K562 (cell line): Measurements from ENCODE around the gene ANK2. TPM values are rescaled to one million over a fixed set of nuclear protein-coding genes. Genes with fewer than 3 reads are reported as not detected.

ENCODE experiments used
- ATAC-seq: fragments of 200-7000 bp; cut with Tn5 transposase; 3 replicates; pipeline ENCODE4 v1.9.1; 2020; ENCODE audit warnings: moderate library complexity
- BruUV-seq: library from RNA; stranded (reverse); fragments of 400-500 nt; replicated peaks from 2 replicates; lab custom pipeline; 2021; lab: Mats Ljungman, UMichigan
- CTCF ChIA-PET: fragments of 300-600 bp; formaldehyde crosslinking; extraction: SDS; loops from one replicate; lab custom pipeline; 2021; ENCODE audit warnings: low intra/inter-chr PET ratio; lab: Yijun Ruan, JAX
- POLR2A ChIA-PET: fragments of 300-600, 350-650 bp; sonication (Branson Sonifier 250); formaldehyde crosslinking; extraction: SDS; loops from one replicate; lab custom pipeline; 2021; ENCODE audit warnings: antibody characterized with exemption, inconsistent platforms; lab: Yijun Ruan, JAX
- DNase-seq, 4 experiments: peaks; one replicate each; pipeline versions ENCODE4 v3.0.0 to v3.0.0-alpha.2; 2011 to 2018; ENCODE audit warnings: low spot score in 3 of 4, mixed read lengths in 3 of 4; ENCODE audit errors: extremely low read depth in 1 of 4
- FAIRE-seq: peaks from 2 replicates; lab custom pipeline; 2011; peaks lifted over from hg19 to GRCh38; lab: Jason Lieb, UNC
- H2AFZ ChIP-seq: 2 replicates; pipeline ENCODE4 v1.6.0; 2011; ENCODE audit warnings: low read depth, low read length, control low read depth, inconsistent platforms
- H3K27ac ChIP-seq: fragments of 200-600 bp; 3 replicates; pipeline ENCODE4 v1.8.0; 2011; ENCODE audit warnings: low read depth, mild to moderate bottlenecking, control low read depth, inconsistent platforms, low read length, moderate library complexity, mixed read lengths; ENCODE audit errors: extremely low read depth
- H3K27me3 ChIP-seq, 2 experiments: fragments of 300-600 bp in 1 of 2; 2 replicates in 1 of 2; 3 replicates in 1 of 2; pipeline versions ENCODE4 v1.6.0 to v1.8.0; 2011; ENCODE audit warnings: inconsistent platforms in 2 of 2, low read length in 2 of 2, mild to moderate bottlenecking in 1 of 2, mixed read lengths in 1 of 2, moderate library complexity in 1 of 2; ENCODE audit not compliant: control insufficient read depth in 2 of 2, insufficient read depth in 2 of 2
- H3K36me3 ChIP-seq: fragments of 300-600 bp; 3 replicates; pipeline ENCODE4 v1.8.0; 2011; ENCODE audit warnings: mild to moderate bottlenecking, low read length, inconsistent platforms; ENCODE audit not compliant: control insufficient read depth, insufficient read depth
- H3K4me1 ChIP-seq, 2 experiments: fragments of 200-600 bp in 1 of 2; replicated peaks in 1 of 2; 2 replicates in 1 of 2; 3 replicates in 1 of 2; pipeline versions ENCODE4 v1.5.1 to v1.8.0; 2011; ENCODE audit warnings: inconsistent platforms in 2 of 2, low read length in 2 of 2, mild to moderate bottlenecking in 1 of 2, mixed read lengths in 1 of 2, moderate library complexity in 1 of 2; ENCODE audit not compliant: control insufficient read depth in 2 of 2, insufficient read depth in 2 of 2
- H3K4me2 ChIP-seq: 2 replicates; pipeline ENCODE4 v1.6.1; 2011; ENCODE audit warnings: low read length, control low read depth, inconsistent platforms, mixed read lengths; ENCODE audit not compliant: insufficient read depth
- H3K4me3 ChIP-seq: fragments of 200-600 bp; sonication (generic), shearing (Covaris generic); 2 replicates; pipeline ENCODE4 v1.5.1; 2016; ENCODE audit warnings: control low read depth, inconsistent platforms
- H3K79me2 ChIP-seq: fragments of 200-600 bp; 3 replicates; pipeline ENCODE4 v1.8.0; 2011; ENCODE audit warnings: low read length, inconsistent platforms; ENCODE audit not compliant: control insufficient read depth, insufficient read depth
- H3K9ac ChIP-seq, 2 experiments: 2 replicates each; pipeline versions ENCODE4 v1.6.0 to v1.6.1; 2011; ENCODE audit warnings: low read depth in 2 of 2, low read length in 2 of 2, control low read depth in 1 of 2, inconsistent platforms in 1 of 2, mild to moderate bottlenecking in 1 of 2, mixed read lengths in 1 of 2; ENCODE audit not compliant: insufficient read depth in 1 of 2
- H3K9me1 ChIP-seq: one replicate; pipeline ENCODE4 v1.6.0; 2011; ENCODE audit warnings: inconsistent platforms, mild to moderate bottlenecking, low read length, moderate library complexity; ENCODE audit not compliant: control insufficient read depth, insufficient read depth
- H3K9me3 ChIP-seq: replicated peaks from 2 replicates; pipeline ENCODE4 v1.5.1; 2011; ENCODE audit warnings: low read depth, low read length, inconsistent platforms; ENCODE audit not compliant: control insufficient read depth, insufficient read depth
- H4K20me1 ChIP-seq: replicated peaks from 2 replicates; pipeline ENCODE4 v1.6.1; 2011; ENCODE audit warnings: low read length, inconsistent platforms, mixed read lengths; ENCODE audit not compliant: control insufficient read depth, insufficient read depth
- ATF6 ChIP-seq: sonication (generic); formaldehyde crosslinking; IDR thresholded peaks from 2 replicates; pipeline ENCODE4 v1.4.0; 2020; ENCODE audit warnings: mild to moderate bottlenecking, missing genetic modification reagents
- CBFA2T2 ChIP-seq: fragments of 450-650 bp; conservative IDR thresholded peaks from 2 replicates; pipeline ENCODE4 v1.6.1; 2017; ENCODE audit warnings: mild to moderate bottlenecking
- DLX4 ChIP-seq: fragments of 250-450 bp; sonication (Bioruptor Pico); IDR thresholded peaks from 2 replicates; pipeline ENCODE4 v1.6.1; 2021; ENCODE audit warnings: mild to moderate bottlenecking
- NCOA1 ChIP-seq: fragments of 450-650 bp; IDR thresholded peaks from 2 replicates; pipeline ENCODE4 v1.6.1; 2016; ENCODE audit warnings: low read depth
- NFE2 ChIP-seq: IDR thresholded peaks from 2 replicates; pipeline ENCODE4 v1.6.1; 2014; ENCODE audit warnings: antibody characterized with exemption, low read depth
- NRF1 ChIP-seq, 2 experiments: fragments of 450-650 bp; IDR thresholded peaks in 1 of 2; conservative IDR thresholded peaks in 1 of 2; 2 replicates each; pipeline ENCODE4 v1.6.1; 2014; ENCODE audit warnings: mild to moderate bottlenecking in 2 of 2
- SREBF2 ChIP-seq: sonication (generic); formaldehyde crosslinking; IDR thresholded peaks from 2 replicates; pipeline ENCODE4 v1.4.0; 2020; ENCODE audit warnings: mild to moderate bottlenecking, missing genetic modification reagents
- XRCC3 ChIP-seq: fragments of 450-650 bp; IDR thresholded peaks from 2 replicates; pipeline ENCODE4 v1.6.1; 2017; ENCODE audit warnings: mild to moderate bottlenecking, moderate library complexity
- ZNF175 ChIP-seq: fragments of 200-800 bp; sonication (Bioruptor generic); IDR thresholded peaks from 2 replicates; pipeline ENCODE4 v1.6.1; 2016; ENCODE audit warnings: low read depth, mild to moderate bottlenecking, missing genetic modification characterization, missing compliant biosample characterization
- ZNF589 ChIP-seq: fragments of 200-800 bp; sonication (Bioruptor generic); IDR thresholded peaks from 2 replicates; pipeline ENCODE4 v1.6.1; 2016; ENCODE audit warnings: low read depth, missing genetic modification characterization, missing compliant biosample characterization
- WGBS: fragments of 100-300 bp; shearing (Covaris generic); methylation state at CpG from one replicate; pipeline ENCODE4 v1.1.6; 2016; ENCODE audit warnings: low coverage, mixed read lengths; ENCODE audit not compliant: insufficient coverage; ENCODE audit errors: missing lambda C conversion rate; 5-methylcytosine and 5-hydroxymethylcytosine counted together
- in situ Hi-C: fragments of 300-500 bp; cut with MboI; formaldehyde crosslinking; loops from 4 replicates; pipeline ENCODE4 v1.15.0; 2018; ENCODE audit warnings: inconsistent platforms, mixed read lengths
- intact Hi-C: fragments of 100-400 bp; cut with micrococcal nuclease; formaldehyde crosslinking; loops from 2 replicates; pipeline ENCODE4 v1.14.2; 2022
- polyA plus RNA-seq, 8 experiments: library from polyadenylated mRNA; depleted of rRNA in 4 of 8; stranded (reverse) in 5 of 8; unstranded in 3 of 8; fragments of >200 nt; fragmentation: Nextera tagmentation in 2 of 8; fragmentation: Illumina TruSeq in 1 of 8; extraction: Ambion mirVana in 2 of 8; extraction: Trizol in 1 of 8; gene quantifications; 2 replicates each; pipeline versions ENCODE4 v1.2.1 to v1.2.3, GENCODE V29; 2011 to 2014; ENCODE audit warnings: inconsistent platforms in 1 of 8, missing spikeins in 1 of 8
- total RNA-seq, 7 experiments: library from RNA; depleted of rRNA in 6 of 7; stranded (reverse); fragments of >200 nt in 6 of 7; fragmentation: Illumina TruSeq in 2 of 7; extraction: Trizol in 2 of 7; gene quantifications; 2 replicates each; pipeline versions ENCODE4 v1.2.1 to v1.2.3, GENCODE V29; 2011 to 2021; ENCODE audit warnings: low replicate concordance in 1 of 7
- TF ChIP-seq, protein P1 (sequence below): fragments of 450-650 bp; IDR thresholded peaks from 2 replicates; pipeline ENCODE4 v1.6.1; 2018; ENCODE audit not compliant: partially characterized antibody
- TF ChIP-seq, protein P2 (sequence below), 2 experiments: IDR thresholded peaks; 2 replicates each; pipeline ENCODE4 v1.6.1; 2012; ENCODE audit warnings: improper control_type of control experiment in 2 of 2, low read depth in 2 of 2, low read length in 2 of 2, borderline replicate concordance in 1 of 2
- TF ChIP-seq, protein P3 (sequence below): sonication (generic); formaldehyde crosslinking; IDR thresholded peaks from 2 replicates; pipeline ENCODE4 v1.8.1; 2022; ENCODE audit warnings: missing genetic modification reagents

The ANK2 gene
- total and polyA plus RNA-seq, 9 of the 15 experiments (the other 6 are each of a cell fraction or from before 2014, with no cell fraction given): 0.07 to 0.24 TPM; not detected in 7

- in situ Hi-C loops: no loop called here
- Histone ChIP-seq H3K79me2 (no peaks in the 10 kb centered on the region), H3K9ac (no peak overlapping the region), H3K36me3 (no peaks in the 10 kb centered on the region), H3K4me2 (no peak overlapping the region), H2AFZ (no peak overlapping the region), H3K9me1 (no peaks in the 10 kb centered on the region), H3K27ac (no peak overlapping the region), H3K4me1 (no peaks in the 10 kb centered on the region), H4K20me1 (no peaks in the 10 kb centered on the region), H3K27me3 (no peaks in the 10 kb centered on the region), H3K4me3 (no peak overlapping the region), H3K9me3 (no peaks in the 10 kb centered on the region)
- CTCF ChIA-PET: no interaction called here
- DNase-seq: no peak
- intact Hi-C loops: no loop called here
- no peak for FAIRE-seq
- ATAC-seq: no peak
- POLR2A ChIA-PET: no interaction called here
- 2% methylated on average over 3 of the region's 3 CpGs for WGBS
- no TSS peak for BruUV-seq
- TF ChIP-seq ZNF589 (CRISPR knock-in tag) (no peak), SREBF2 (CRISPR knock-in tag) (no peak), ATF6 (no peak), XRCC3 (no peak), DLX4 (CRISPR knock-in tag) (no peak), ZNF175 (CRISPR knock-in tag) (no peak), NCOA1 (no peak), NFE2 (no peak), NRF1 (conservative IDR thresholded peaks at IDR 0.05 in 1 of 2, IDR thresholded peaks at IDR 0.05 in 1 of 2) (no peak), CBFA2T2 (no peak)
- TF ChIP-seq, protein P1, sequence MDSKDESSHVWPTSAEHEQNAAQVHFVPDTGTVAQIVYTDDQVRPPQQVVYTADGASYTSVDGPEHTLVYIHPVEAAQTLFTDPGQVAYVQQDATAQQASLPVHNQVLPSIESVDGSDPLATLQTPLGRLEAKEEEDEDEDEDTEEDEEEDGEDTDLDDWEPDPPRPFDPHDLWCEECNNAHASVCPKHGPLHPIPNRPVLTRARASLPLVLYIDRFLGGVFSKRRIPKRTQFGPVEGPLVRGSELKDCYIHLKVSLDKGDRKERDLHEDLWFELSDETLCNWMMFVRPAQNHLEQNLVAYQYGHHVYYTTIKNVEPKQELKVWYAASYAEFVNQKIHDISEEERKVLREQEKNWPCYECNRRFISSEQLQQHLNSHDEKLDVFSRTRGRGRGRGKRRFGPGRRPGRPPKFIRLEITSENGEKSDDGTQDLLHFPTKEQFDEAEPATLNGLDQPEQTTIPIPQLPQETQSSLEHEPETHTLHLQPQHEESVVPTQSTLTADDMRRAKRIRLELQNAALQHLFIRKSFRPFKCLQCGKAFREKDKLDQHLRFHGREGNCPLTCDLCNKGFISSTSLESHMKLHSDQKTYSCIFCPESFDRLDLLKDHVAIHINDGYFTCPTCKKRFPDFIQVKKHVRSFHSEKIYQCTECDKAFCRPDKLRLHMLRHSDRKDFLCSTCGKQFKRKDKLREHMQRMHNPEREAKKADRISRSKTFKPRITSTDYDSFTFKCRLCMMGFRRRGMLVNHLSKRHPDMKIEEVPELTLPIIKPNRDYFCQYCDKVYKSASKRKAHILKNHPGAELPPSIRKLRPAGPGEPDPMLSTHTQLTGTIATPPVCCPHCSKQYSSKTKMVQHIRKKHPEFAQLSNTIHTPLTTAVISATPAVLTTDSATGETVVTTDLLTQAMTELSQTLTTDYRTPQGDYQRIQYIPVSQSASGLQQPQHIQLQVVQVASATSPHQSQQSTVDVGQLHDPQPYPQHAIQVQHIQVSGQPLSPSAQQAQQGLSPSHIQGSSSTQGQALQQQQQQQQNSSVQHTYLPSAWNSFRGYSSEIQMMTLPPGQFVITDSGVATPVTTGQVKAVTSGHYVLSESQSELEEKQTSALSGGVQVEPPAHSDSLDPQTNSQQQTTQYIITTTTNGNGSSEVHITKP: no peak
- TF ChIP-seq, protein P2, sequence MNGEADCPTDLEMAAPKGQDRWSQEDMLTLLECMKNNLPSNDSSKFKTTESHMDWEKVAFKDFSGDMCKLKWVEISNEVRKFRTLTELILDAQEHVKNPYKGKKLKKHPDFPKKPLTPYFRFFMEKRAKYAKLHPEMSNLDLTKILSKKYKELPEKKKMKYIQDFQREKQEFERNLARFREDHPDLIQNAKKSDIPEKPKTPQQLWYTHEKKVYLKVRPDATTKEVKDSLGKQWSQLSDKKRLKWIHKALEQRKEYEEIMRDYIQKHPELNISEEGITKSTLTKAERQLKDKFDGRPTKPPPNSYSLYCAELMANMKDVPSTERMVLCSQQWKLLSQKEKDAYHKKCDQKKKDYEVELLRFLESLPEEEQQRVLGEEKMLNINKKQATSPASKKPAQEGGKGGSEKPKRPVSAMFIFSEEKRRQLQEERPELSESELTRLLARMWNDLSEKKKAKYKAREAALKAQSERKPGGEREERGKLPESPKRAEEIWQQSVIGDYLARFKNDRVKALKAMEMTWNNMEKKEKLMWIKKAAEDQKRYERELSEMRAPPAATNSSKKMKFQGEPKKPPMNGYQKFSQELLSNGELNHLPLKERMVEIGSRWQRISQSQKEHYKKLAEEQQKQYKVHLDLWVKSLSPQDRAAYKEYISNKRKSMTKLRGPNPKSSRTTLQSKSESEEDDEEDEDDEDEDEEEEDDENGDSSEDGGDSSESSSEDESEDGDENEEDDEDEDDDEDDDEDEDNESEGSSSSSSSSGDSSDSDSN (IDR thresholded peaks at IDR 0.05; ENCODE audit: borderline replicate concordance in 1 of 2, low read depth in 2 of 2, low read length in 2 of 2): no peak
- TF ChIP-seq, protein P3, sequence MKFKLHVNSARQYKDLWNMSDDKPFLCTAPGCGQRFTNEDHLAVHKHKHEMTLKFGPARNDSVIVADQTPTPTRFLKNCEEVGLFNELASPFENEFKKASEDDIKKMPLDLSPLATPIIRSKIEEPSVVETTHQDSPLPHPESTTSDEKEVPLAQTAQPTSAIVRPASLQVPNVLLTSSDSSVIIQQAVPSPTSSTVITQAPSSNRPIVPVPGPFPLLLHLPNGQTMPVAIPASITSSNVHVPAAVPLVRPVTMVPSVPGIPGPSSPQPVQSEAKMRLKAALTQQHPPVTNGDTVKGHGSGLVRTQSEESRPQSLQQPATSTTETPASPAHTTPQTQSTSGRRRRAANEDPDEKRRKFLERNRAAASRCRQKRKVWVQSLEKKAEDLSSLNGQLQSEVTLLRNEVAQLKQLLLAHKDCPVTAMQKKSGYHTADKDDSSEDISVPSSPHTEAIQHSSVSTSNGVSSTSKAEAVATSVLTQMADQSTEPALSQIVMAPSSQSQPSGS (CRISPR knock-in tag): no peak
Measured at GRCh38 chr4:113344100-113344499, 294.6 kb downstream of the ANK2 start.
